GM12878 (cell line): ENCODE measurements around the gene SLC2A3. TPM values are rescaled to one million over a fixed set of nuclear protein-coding genes. Genes with fewer than 3 reads are reported as not detected.

ENCODE experiments used
- ATAC-seq: fragments of 200-7000 bp; cut with Tn5 transposase; 3 replicates; pipeline ENCODE4 v1.9.1; 2020; ENCODE audit warnings: mild to moderate bottlenecking, moderate library complexity
- BruUV-seq: library from RNA; stranded (reverse); fragments of 400-500 nt; replicated peaks from 2 replicates; lab custom pipeline; 2021; lab: Mats Ljungman, UMichigan
- CTCF ChIA-PET: fragments of 300-600 bp; sonication (Branson Sonifier 250); formaldehyde crosslinking; extraction: SDS; loops from one replicate; lab custom pipeline; 2021; ENCODE audit warnings: inconsistent platforms; lab: Yijun Ruan, JAX
- POLR2A ChIA-PET: fragments of 350-600 bp; formaldehyde crosslinking; extraction: SDS; loops from one replicate; lab custom pipeline; 2021; ENCODE audit warnings: inconsistent platforms; lab: Charles Lee
- RAD21 ChIA-PET: fragments of 300-600 bp; sonication (Branson Sonifier 250); formaldehyde crosslinking; loops from one replicate; lab custom pipeline; 2023; ENCODE audit warnings: antibody characterized with exemption; ENCODE audit not compliant: unreplicated experiment; lab: Charles Lee
- SMC1A ChIA-PET: fragments of 300-600 bp; sonication (Branson Sonifier 250); formaldehyde crosslinking; loops from one replicate; lab custom pipeline; 2023; ENCODE audit not compliant: unreplicated experiment, uncharacterized antibody; lab: Charles Lee
- DNase-seq: peaks from one replicate; pipeline ENCODE4 v3.0.0-alpha.2; 2011; ENCODE audit warnings: low read depth, low spot score
- FAIRE-seq: peaks from 3 replicates; lab custom pipeline; 2011; peaks lifted over from hg19 to GRCh38; lab: Jason Lieb, UNC
- H2AFZ ChIP-seq: 2 replicates; pipeline ENCODE4 v1.6.0; 2011; ENCODE audit warnings: low read depth, low read length, control low read depth; ENCODE audit not compliant: control insufficient read depth
- H3K27ac ChIP-seq: 2 replicates; pipeline ENCODE4 v1.5.1; 2011; ENCODE audit warnings: control low read depth; ENCODE audit not compliant: control insufficient read depth, insufficient read depth
- H3K27me3 ChIP-seq, 2 experiments: replicated peaks in 1 of 2; 2 replicates each; pipeline versions ENCODE4 v1.6.0 to v1.6.1; 2011; ENCODE audit warnings: low read length in 1 of 2; ENCODE audit not compliant: control insufficient read depth in 2 of 2, insufficient read depth in 2 of 2
- H3K36me3 ChIP-seq, 2 experiments: 2 replicates each; pipeline ENCODE4 v1.5.1; 2011; ENCODE audit warnings: low read length in 1 of 2; ENCODE audit not compliant: control insufficient read depth in 2 of 2, insufficient read depth in 2 of 2
- H3K4me1 ChIP-seq: 2 replicates; pipeline ENCODE4 v1.6.1; 2011; ENCODE audit warnings: mild to moderate bottlenecking, low read length, moderate library complexity, mixed read lengths; ENCODE audit not compliant: control insufficient read depth, insufficient read depth
- H3K4me2 ChIP-seq: 2 replicates; pipeline ENCODE4 v1.6.0; 2011; ENCODE audit warnings: control low read depth; ENCODE audit not compliant: control insufficient read depth, insufficient read depth
- H3K4me3 ChIP-seq: fragments of 200-600 bp; sonication (generic); 2 replicates; pipeline ENCODE4 v1.5.1; 2016
- H3K79me2 ChIP-seq: 2 replicates; pipeline ENCODE4 v1.6.0; 2011; ENCODE audit warnings: low read length; ENCODE audit not compliant: control insufficient read depth, insufficient read depth
- H3K9ac ChIP-seq: 2 replicates; pipeline ENCODE4 v1.8.0; 2011; ENCODE audit warnings: low read length, control low read depth, mixed read lengths; ENCODE audit not compliant: control insufficient read depth, insufficient read depth
- H3K9me3 ChIP-seq: replicated peaks from 3 replicates; pipeline ENCODE4 v1.5.1; 2011; ENCODE audit warnings: mild to moderate bottlenecking, low read length; ENCODE audit not compliant: control insufficient read depth, insufficient read depth
- H4K20me1 ChIP-seq: 2 replicates; pipeline ENCODE4 v1.6.0; 2011; ENCODE audit not compliant: control insufficient read depth, insufficient read depth
- ASH2L ChIP-seq: fragments of 300-600, 200-600 bp; sonication (generic); IDR thresholded peaks from 2 replicates; pipeline ENCODE4 v1.6.1; 2017; ENCODE audit warnings: low read depth, mild to moderate bottlenecking, borderline replicate concordance
- BHLHE40 ChIP-seq, 2 experiments: fragments of 450-650 bp in 1 of 2; IDR thresholded peaks; 2 replicates each; pipeline ENCODE4 v1.6.1; 2011 to 2017; ENCODE audit warnings: low read depth in 2 of 2, borderline replicate concordance in 1 of 2, improper control_type of control experiment in 1 of 2, low read length in 1 of 2, mild to moderate bottlenecking in 1 of 2
- CBX3 ChIP-seq: fragments of 200-600 bp; sonication (generic); IDR thresholded peaks from 2 replicates; pipeline ENCODE4 v1.6.1; 2016; ENCODE audit warnings: low read depth, borderline replicate concordance
- CREM ChIP-seq: IDR thresholded peaks from 2 replicates; pipeline ENCODE4 v1.6.1; 2014; ENCODE audit warnings: antibody characterized with exemption, low read depth
- IRF4 ChIP-seq: IDR thresholded peaks from 2 replicates; pipeline ENCODE4 v1.6.1; 2011; ENCODE audit warnings: low read depth, low read length
- MYC ChIP-seq: IDR thresholded peaks from 2 replicates; pipeline ENCODE4 v1.6.1; 2011; ENCODE audit warnings: mild to moderate bottlenecking, low read length, moderate library complexity, inconsistent platforms; ENCODE audit not compliant: insufficient read depth, insufficient replicate concordance, insufficient read length, severe bottlenecking
- NFYA ChIP-seq: IDR thresholded peaks from 2 replicates; pipeline ENCODE4 v1.6.1; 2011; ENCODE audit warnings: low read depth, mild to moderate bottlenecking, low read length, improper control_type of control experiment, borderline replicate concordance
- SPI1 ChIP-seq: IDR thresholded peaks from 2 replicates; pipeline ENCODE4 v1.6.1; 2011; ENCODE audit warnings: low read depth, mild to moderate bottlenecking, low read length, moderate library complexity, borderline replicate concordance; ENCODE audit not compliant: insufficient read depth
- STAT3 ChIP-seq: IDR thresholded peaks from 2 replicates; pipeline ENCODE4 v1.6.1; 2011; ENCODE audit warnings: low read depth, low read length, improper control_type of control experiment
- YY1 ChIP-seq: IDR thresholded peaks from 2 replicates; pipeline ENCODE4 v1.6.1; 2011; ENCODE audit warnings: low read depth, mild to moderate bottlenecking, low read length
- WGBS: methylation state at CpG from one replicate; pipeline ENCODE4 v1.1.6; 2016; ENCODE audit warnings: low lambda C conversion rate; ENCODE audit not compliant: insufficient replicate concordance, insufficient coverage; ENCODE audit errors: missing lambda C conversion rate; 5-methylcytosine and 5-hydroxymethylcytosine counted together
- in situ Hi-C: fragments of 300-500 bp; cut with MboI; formaldehyde crosslinking; loops from 9 replicates; pipeline ENCODE4 v1.14.3; 2018; ENCODE audit warnings: mixed read lengths
- intact Hi-C: fragments of 100-400 bp; cut with micrococcal nuclease; formaldehyde crosslinking; loops from one replicate; pipeline ENCODE4 v1.14.2; 2022; ENCODE audit not compliant: unreplicated experiment
- polyA plus RNA-seq, 11 experiments: library from polyadenylated mRNA; depleted of rRNA in 4 of 11; unstranded in 6 of 11; stranded (reverse) in 5 of 11; fragments of >200 nt; fragmentation: Nextera tagmentation in 4 of 11; fragmentation: Illumina TruSeq in 1 of 11; extraction: Ambion mirVana in 4 of 11; extraction: Trizol in 1 of 11; gene quantifications; 1 replicate in 1 of 11; 2 replicates in 10 of 11; pipeline versions ENCODE4 v1.2.1 to v1.2.3, GENCODE V29; 2011 to 2016; ENCODE audit warnings: inconsistent platforms in 2 of 11, missing spikeins in 2 of 11, low read depth in 1 of 11
- total RNA-seq, 4 experiments: library from RNA; depleted of rRNA in 3 of 4; stranded (reverse); fragments of >200 nt in 3 of 4; fragmentation: Illumina TruSeq in 1 of 4; extraction: Trizol in 1 of 4; gene quantifications; 2 replicates each; pipeline versions ENCODE4 v1.2.1 to v1.2.3, GENCODE V29; 2013 to 2021
- TF ChIP-seq, protein P1 (sequence below): IDR thresholded peaks from 2 replicates; pipeline ENCODE4 v1.6.1; 2012; ENCODE audit warnings: mild to moderate bottlenecking, low read depth, low read length
- TF ChIP-seq, protein P2 (sequence below): fragments of 450-650 bp; conservative IDR thresholded peaks from 2 replicates; pipeline ENCODE4 v1.6.1; 2017; ENCODE audit warnings: mild to moderate bottlenecking, moderate library complexity
- TF ChIP-seq, protein P3 (sequence below): IDR thresholded peaks from 2 replicates; pipeline ENCODE4 v1.6.1; 2012; ENCODE audit warnings: improper control_type of control experiment, low read depth, low read length; ENCODE audit not compliant: insufficient replicate concordance

The SLC2A3 gene
- total and polyA plus RNA-seq, 10 of the 15 experiments (the other 5 are each of a cell fraction or from before 2014, with no cell fraction given): 6.5 to 66.3 (median 11.2) TPM

DNA sequence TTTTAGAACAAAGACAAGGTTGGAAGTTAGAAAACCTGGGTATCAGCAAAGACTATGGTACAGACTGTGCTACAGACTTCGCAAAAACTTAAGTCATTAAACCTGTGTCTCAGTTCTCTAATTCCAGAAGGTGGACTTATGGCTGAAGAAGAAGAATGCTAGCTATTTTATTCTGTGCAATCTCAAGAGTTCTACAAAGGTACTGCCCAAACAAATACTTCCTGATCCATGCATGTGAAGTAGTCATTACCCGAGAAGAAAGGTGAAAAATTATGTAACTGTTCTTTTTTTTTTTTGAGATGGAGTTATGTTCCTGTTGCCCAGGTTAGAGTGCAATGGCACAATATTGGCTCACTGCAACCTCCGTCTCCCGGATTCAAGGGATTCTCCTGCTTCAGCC, 45.5 kb upstream of the SLC2A3 start:
- DNase-seq (no peak), ATAC-seq (no peak), FAIRE-seq (no peak)
- Histone ChIP-seq H3K36me3 (no peaks in the 10 kb centered on the region), H3K79me2 (no peaks in the 10 kb centered on the region), H3K4me3 (no peak overlapping the region), H3K9ac (no peak overlapping the region), H3K27me3 (no peaks in the 10 kb centered on the region), H3K4me1 (no peaks in the 10 kb centered on the region; the same call in 1 of the 2 replicates), H3K4me2 (no peak overlapping the region), H3K27ac (no peak overlapping the region), H3K9me3 (no peaks in the 10 kb centered on the region), H2AFZ (no peak overlapping the region), H4K20me1 (no peaks in the 10 kb centered on the region)
- in situ Hi-C loops (no loop called here), intact Hi-C loops (no loop called here)
- ChIA-PET SMC1A (interaction anchor here (1.1 to 1.4 kb wide), 3 partner anchors 11 to 20 kb away, joined by 3 to 6 read pairs (median 3); no protein-coding TSS in a partner anchor), POLR2A (interaction anchor here (1.3 kb wide), 1 partner anchor 9 kb away, joined by 3 read pairs; no protein-coding TSS in a partner anchor), CTCF (interaction anchor here (1.2 kb wide), 1 partner anchor 166 kb away, joined by 4 read pairs; no protein-coding TSS in a partner anchor), RAD21 (interaction anchor here (1.1 kb wide), 1 partner anchor 21 kb away, joined by 4 read pairs; no protein-coding TSS in a partner anchor)
- no TSS peak for BruUV-seq
- 90% methylated on average over 4 of the region's 4 CpGs for WGBS
- TF ChIP-seq SPI1 (no peak), STAT3 (no peak), YY1 (no peak), CREM (no peak), CBX3 (no peak), ASH2L (no peak), BHLHE40 (IDR thresholded peaks at IDR 0.05; ENCODE audit: borderline replicate concordance in 1 of 2, low read depth in 2 of 2, low read length in 1 of 2) (no peak), MYC (no peak), NFYA (no peak), IRF4 (no peak)
- TF ChIP-seq, protein P1, sequence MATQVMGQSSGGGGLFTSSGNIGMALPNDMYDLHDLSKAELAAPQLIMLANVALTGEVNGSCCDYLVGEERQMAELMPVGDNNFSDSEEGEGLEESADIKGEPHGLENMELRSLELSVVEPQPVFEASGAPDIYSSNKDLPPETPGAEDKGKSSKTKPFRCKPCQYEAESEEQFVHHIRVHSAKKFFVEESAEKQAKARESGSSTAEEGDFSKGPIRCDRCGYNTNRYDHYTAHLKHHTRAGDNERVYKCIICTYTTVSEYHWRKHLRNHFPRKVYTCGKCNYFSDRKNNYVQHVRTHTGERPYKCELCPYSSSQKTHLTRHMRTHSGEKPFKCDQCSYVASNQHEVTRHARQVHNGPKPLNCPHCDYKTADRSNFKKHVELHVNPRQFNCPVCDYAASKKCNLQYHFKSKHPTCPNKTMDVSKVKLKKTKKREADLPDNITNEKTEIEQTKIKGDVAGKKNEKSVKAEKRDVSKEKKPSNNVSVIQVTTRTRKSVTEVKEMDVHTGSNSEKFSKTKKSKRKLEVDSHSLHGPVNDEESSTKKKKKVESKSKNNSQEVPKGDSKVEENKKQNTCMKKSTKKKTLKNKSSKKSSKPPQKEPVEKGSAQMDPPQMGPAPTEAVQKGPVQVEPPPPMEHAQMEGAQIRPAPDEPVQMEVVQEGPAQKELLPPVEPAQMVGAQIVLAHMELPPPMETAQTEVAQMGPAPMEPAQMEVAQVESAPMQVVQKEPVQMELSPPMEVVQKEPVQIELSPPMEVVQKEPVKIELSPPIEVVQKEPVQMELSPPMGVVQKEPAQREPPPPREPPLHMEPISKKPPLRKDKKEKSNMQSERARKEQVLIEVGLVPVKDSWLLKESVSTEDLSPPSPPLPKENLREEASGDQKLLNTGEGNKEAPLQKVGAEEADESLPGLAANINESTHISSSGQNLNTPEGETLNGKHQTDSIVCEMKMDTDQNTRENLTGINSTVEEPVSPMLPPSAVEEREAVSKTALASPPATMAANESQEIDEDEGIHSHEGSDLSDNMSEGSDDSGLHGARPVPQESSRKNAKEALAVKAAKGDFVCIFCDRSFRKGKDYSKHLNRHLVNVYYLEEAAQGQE: no peak
- TF ChIP-seq, protein P2, sequence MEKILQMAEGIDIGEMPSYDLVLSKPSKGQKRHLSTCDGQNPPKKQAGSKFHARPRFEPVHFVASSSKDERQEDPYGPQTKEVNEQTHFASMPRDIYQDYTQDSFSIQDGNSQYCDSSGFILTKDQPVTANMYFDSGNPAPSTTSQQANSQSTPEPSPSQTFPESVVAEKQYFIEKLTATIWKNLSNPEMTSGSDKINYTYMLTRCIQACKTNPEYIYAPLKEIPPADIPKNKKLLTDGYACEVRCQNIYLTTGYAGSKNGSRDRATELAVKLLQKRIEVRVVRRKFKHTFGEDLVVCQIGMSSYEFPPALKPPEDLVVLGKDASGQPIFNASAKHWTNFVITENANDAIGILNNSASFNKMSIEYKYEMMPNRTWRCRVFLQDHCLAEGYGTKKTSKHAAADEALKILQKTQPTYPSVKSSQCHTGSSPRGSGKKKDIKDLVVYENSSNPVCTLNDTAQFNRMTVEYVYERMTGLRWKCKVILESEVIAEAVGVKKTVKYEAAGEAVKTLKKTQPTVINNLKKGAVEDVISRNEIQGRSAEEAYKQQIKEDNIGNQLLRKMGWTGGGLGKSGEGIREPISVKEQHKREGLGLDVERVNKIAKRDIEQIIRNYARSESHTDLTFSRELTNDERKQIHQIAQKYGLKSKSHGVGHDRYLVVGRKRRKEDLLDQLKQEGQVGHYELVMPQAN: no peak
- TF ChIP-seq, protein P3, sequence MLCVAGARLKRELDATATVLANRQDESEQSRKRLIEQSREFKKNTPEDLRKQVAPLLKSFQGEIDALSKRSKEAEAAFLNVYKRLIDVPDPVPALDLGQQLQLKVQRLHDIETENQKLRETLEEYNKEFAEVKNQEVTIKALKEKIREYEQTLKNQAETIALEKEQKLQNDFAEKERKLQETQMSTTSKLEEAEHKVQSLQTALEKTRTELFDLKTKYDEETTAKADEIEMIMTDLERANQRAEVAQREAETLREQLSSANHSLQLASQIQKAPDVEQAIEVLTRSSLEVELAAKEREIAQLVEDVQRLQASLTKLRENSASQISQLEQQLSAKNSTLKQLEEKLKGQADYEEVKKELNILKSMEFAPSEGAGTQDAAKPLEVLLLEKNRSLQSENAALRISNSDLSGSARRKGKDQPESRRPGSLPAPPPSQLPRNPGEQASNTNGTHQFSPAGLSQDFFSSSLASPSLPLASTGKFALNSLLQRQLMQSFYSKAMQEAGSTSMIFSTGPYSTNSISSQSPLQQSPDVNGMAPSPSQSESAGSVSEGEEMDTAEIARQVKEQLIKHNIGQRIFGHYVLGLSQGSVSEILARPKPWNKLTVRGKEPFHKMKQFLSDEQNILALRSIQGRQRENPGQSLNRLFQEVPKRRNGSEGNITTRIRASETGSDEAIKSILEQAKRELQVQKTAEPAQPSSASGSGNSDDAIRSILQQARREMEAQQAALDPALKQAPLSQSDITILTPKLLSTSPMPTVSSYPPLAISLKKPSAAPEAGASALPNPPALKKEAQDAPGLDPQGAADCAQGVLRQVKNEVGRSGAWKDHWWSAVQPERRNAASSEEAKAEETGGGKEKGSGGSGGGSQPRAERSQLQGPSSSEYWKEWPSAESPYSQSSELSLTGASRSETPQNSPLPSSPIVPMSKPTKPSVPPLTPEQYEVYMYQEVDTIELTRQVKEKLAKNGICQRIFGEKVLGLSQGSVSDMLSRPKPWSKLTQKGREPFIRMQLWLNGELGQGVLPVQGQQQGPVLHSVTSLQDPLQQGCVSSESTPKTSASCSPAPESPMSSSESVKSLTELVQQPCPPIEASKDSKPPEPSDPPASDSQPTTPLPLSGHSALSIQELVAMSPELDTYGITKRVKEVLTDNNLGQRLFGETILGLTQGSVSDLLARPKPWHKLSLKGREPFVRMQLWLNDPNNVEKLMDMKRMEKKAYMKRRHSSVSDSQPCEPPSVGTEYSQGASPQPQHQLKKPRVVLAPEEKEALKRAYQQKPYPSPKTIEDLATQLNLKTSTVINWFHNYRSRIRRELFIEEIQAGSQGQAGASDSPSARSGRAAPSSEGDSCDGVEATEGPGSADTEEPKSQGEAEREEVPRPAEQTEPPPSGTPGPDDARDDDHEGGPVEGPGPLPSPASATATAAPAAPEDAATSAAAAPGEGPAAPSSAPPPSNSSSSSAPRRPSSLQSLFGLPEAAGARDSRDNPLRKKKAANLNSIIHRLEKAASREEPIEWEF: no peak
